ENCODE measurements around the gene CTSO. TPM values are rescaled to one million over a fixed set of nuclear protein-coding genes. Genes with fewer than 3 reads are reported as not detected.

Gene CTSO
- polyA plus RNA-seq, 1 experiment: 24.0 TPM

DNA sequence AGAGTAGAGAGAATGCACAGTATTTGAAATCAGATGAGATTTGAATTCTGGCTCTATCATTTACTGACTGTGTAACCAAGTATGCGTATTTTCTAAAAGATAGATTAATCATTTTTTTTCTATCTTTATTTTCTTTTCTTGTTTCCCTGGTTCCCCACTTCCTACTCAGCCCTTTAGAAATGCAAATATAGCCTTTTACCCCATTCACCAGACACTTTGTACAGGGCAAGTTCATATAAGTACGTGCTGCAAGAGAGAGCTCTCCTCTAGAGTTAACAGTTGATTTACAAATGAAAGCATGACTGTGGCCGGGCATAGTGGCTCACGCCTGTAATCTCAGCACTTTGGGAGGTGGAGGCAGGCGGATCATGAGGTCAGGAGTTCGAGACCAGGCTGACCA lies 68.0 kb downstream of the CTSO start:
- Histone ChIP-seq H3K9me3 (ENCODE audit: control insufficient read depth, insufficient read depth, low read length) (0 out of 2 replicates have a peak, but pooled peaks cover 3% of the 10 kb centered on the region), H3K27me3 (ENCODE audit: control insufficient read depth, insufficient read depth, low read length) (no peaks in the 10 kb centered on the region), H3K27ac (ENCODE audit: low read depth, low read length) (no peak overlapping the region), H3K4me3 (ENCODE audit: low read depth, low read length) (no peak overlapping the region)
- TF ChIP-seq, protein P1, sequence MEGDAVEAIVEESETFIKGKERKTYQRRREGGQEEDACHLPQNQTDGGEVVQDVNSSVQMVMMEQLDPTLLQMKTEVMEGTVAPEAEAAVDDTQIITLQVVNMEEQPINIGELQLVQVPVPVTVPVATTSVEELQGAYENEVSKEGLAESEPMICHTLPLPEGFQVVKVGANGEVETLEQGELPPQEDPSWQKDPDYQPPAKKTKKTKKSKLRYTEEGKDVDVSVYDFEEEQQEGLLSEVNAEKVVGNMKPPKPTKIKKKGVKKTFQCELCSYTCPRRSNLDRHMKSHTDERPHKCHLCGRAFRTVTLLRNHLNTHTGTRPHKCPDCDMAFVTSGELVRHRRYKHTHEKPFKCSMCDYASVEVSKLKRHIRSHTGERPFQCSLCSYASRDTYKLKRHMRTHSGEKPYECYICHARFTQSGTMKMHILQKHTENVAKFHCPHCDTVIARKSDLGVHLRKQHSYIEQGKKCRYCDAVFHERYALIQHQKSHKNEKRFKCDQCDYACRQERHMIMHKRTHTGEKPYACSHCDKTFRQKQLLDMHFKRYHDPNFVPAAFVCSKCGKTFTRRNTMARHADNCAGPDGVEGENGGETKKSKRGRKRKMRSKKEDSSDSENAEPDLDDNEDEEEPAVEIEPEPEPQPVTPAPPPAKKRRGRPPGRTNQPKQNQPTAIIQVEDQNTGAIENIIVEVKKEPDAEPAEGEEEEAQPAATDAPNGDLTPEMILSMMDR (IDR thresholded peaks at IDR 0.05; ENCODE audit: low read depth, low read length): no peak
- no peak for DNase-seq (ENCODE audit: low read depth, low spot score)
- CTCF ChIA-PET: no interaction called here
- POLR2A ChIA-PET: no interaction called here

DNA sequence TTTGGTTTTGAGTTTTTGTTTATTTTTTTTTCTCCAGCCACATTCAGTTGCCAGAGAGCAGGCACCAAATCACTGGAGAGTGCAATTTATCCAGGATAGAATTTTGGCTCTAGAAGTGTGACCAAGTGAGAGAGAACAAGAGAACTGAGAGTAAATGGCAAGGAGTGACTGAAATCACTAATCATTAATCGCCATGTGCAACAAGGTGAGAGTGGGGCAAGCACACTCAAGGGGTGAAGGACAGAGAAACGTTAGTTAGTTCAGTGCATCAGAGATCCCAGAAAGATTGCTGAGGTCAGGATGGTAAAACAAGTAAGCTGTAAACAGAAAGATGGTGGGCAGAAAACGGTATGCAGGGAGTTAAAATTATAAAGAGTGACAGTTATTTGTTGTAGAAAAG lies 69.8 kb downstream of the CTSO start:
- Histone ChIP-seq H3K27me3 (ENCODE audit: control insufficient read depth, insufficient read depth, low read length) (no peaks in the 10 kb centered on the region), H3K27ac (ENCODE audit: low read depth, low read length) (no peak overlapping the region), H3K9me3 (ENCODE audit: control insufficient read depth, insufficient read depth, low read length) (0 out of 2 replicates have a peak, but pooled peaks cover 3% of the 10 kb centered on the region), H3K4me3 (ENCODE audit: low read depth, low read length) (no peak overlapping the region)
- TF ChIP-seq, protein P1 (IDR thresholded peaks at IDR 0.05; ENCODE audit: low read depth, low read length): no peak
- CTCF ChIA-PET: no interaction called here
- no peak for DNase-seq (ENCODE audit: low read depth, low spot score)
- POLR2A ChIA-PET: no interaction called here

DNA sequence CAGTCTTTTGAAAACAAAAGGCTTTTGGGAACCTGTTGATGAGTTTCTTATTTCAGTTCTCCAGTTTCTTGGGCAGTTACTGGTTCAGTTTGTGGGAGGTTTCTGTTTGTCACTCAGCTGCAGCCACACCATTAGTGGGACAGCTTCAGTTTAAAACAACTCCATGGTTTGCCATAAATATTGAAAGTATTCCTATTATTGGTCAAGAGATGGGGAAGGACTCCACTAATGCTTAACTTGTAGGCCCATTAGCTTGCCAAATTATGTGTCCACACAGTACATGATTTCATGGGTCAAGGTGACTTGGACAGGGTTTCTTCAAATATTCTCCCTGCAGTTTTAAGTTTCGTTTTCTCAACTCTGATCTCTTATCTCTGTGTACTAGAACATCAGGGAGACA lies 72.1 kb downstream of the CTSO start:
- CTCF ChIA-PET: no interaction called here
- TF ChIP-seq, protein P1 (IDR thresholded peaks at IDR 0.05; ENCODE audit: low read depth, low read length): no peak
- H3K9me3 ChIP-seq (ENCODE audit: control insufficient read depth, insufficient read depth, low read length): 0 out of 2 replicates have a peak, but pooled peaks cover 9% of the 10 kb centered on the region
- H3K4me3 ChIP-seq (ENCODE audit: low read depth, low read length): no peak overlapping the region
- no peaks in the 10 kb centered on the region for H3K27me3 ChIP-seq (ENCODE audit: control insufficient read depth, insufficient read depth, low read length)
- no peak for DNase-seq (ENCODE audit: low read depth, low spot score)
- POLR2A ChIA-PET: no interaction called here
- H3K27ac ChIP-seq (ENCODE audit: low read depth, low read length): no peak overlapping the region

DNA sequence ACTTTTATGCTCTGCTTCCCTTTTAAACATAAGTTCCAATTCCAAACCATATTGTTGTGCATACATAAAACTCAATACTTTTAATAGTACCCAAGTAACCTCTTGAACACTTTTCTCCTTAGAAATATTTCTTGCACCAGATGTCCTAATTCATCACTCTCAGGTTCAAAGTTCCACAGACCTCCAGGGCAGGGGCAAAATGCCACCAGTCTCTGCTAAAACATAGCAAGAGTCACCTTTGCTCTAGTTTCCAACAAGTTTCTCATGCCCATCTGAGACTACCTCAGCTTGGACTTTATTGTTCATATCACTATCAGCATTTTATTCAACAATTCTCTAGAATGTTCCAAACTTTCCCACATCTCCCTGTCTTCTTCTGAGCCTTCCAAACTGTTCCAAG lies 73.9 kb downstream of the CTSO start:
- POLR2A ChIA-PET: no interaction called here
- no peaks in the 10 kb centered on the region for H3K27me3 ChIP-seq (ENCODE audit: control insufficient read depth, insufficient read depth, low read length)

DNA sequence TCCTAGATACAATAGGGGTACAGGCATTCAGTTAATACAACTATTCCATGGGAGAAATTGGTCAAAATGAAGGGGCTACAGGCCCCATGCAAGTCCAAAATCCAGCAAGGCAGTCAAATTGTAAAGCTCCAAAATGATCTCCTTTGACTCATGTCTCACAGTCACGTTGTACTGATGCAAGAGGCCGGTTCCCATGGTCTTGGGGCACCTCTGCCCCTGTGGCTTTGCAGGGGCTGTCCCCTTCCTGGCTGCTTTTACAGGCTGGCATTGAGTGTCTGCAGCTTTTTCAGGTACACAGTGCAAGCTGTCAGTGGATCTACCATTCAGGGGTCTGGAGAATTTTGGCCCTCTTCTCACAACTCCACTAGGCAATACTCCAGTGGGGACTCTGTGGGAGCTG lies 75.1 kb downstream of the CTSO start:
- Histone ChIP-seq H3K4me3 (ENCODE audit: low read depth, low read length) (no peak overlapping the region), H3K27me3 (ENCODE audit: control insufficient read depth, insufficient read depth, low read length) (no peaks in the 10 kb centered on the region), H3K27ac (ENCODE audit: low read depth, low read length) (no peak overlapping the region), H3K9me3 (ENCODE audit: control insufficient read depth, insufficient read depth, low read length) (0 out of 2 replicates have a peak, but pooled peaks cover 10% of the 10 kb centered on the region)
- no peak for DNase-seq (ENCODE audit: low read depth, low spot score)
- ChIA-PET CTCF (no interaction called here), POLR2A (no interaction called here)
- TF ChIP-seq, protein P1 (IDR thresholded peaks at IDR 0.05; ENCODE audit: low read depth, low read length): no peak

More for the DNA sequence above, 73.9 kb downstream of the CTSO start:
- CTCF ChIA-PET: no interaction called here
- no peak overlapping the region for H3K4me3 ChIP-seq (ENCODE audit: low read depth, low read length)
- no peak for DNase-seq (ENCODE audit: low read depth, low spot score)
- H3K27ac ChIP-seq (ENCODE audit: low read depth, low read length): no peak overlapping the region
- TF ChIP-seq, protein P1 (IDR thresholded peaks at IDR 0.05; ENCODE audit: low read depth, low read length): no peak
- H3K9me3 ChIP-seq (ENCODE audit: control insufficient read depth, insufficient read depth, low read length): 0 out of 2 replicates have a peak, but pooled peaks cover 10% of the 10 kb centered on the region
